Gastroesophageal sphincter (tissue), 4 donors: ENCODE measurements around the gene ROBO1. TPM values are rescaled to one million over a fixed set of nuclear protein-coding genes. Genes with fewer than 3 reads are reported as not detected.

Experiments
- ATAC-seq: fragments of 150-250 bp; one replicate; pipeline ENCODE4 v1.9.1; 2016; ENCODE audit warnings: mild to moderate bottlenecking, moderate library complexity
- H3K27ac ChIP-seq, 4 donors: fragments of 200-600 bp; sonication (generic) in 3 of 4; 1 replicate in 3 of 4; 2 replicates in 1 of 4; pipeline ENCODE4 v1.5.1; 2016 to 2019
- H3K27me3 ChIP-seq: fragments of 200-600 bp; sonication (generic); one replicate; pipeline ENCODE4 v1.5.1; 2019
- H3K36me3 ChIP-seq, 2 donors: fragments of 200-600 bp; sonication (generic); one replicate each; pipeline ENCODE4 v1.5.1; 2019; ENCODE audit warnings: control low read depth in 1 of 2
- H3K4me1 ChIP-seq, 3 donors: fragments of 200-600 bp; sonication (generic); 1 replicate in 2 of 3; 2 replicates in 1 of 3; pipeline ENCODE4 v1.5.1; 2016 to 2019; ENCODE audit warnings: control low read depth in 2 of 3
- H3K4me3 ChIP-seq, 2 donors: fragments of 200-600 bp; sonication (generic); one replicate each; pipeline ENCODE4 v1.5.1; 2019; ENCODE audit warnings: mild to moderate bottlenecking in 1 of 2, moderate library complexity in 1 of 2
- H3K9me3 ChIP-seq, 3 donors: fragments of 200-600 bp; sonication (generic); one replicate each; pipeline ENCODE4 v1.5.1; 2017 to 2019; ENCODE audit warnings: control low read depth in 2 of 3
- CTCF ChIP-seq, 4 experiments: fragments of 200-600 bp in 2 of 4; fragments of 450-650 bp in 2 of 4; sonication (generic) in 1 of 4; IDR thresholded peaks; one replicate each; pipeline ENCODE4 v1.5.1; 2017 to 2019; ENCODE audit warnings: antibody characterized with exemption in 4 of 4, mild to moderate bottlenecking in 2 of 4, moderate library complexity in 2 of 4
- EP300 ChIP-seq: sonication (generic); formaldehyde crosslinking; IDR thresholded peaks from one replicate; pipeline ENCODE4 v1.6.1; 2017; ENCODE audit warnings: antibody characterized with exemption, mild to moderate bottlenecking
- POLR2A ChIP-seq, 2 donors: fragments of 450-650 bp; IDR thresholded peaks; one replicate each; pipeline ENCODE4 v1.6.1; 2017; ENCODE audit warnings: antibody characterized with exemption in 2 of 2, mild to moderate bottlenecking in 2 of 2, moderate library complexity in 1 of 2
- POLR2AphosphoS5 ChIP-seq: sonication (generic); formaldehyde crosslinking; IDR thresholded peaks from one replicate; pipeline ENCODE4 v1.6.1; 2017; ENCODE audit warnings: antibody characterized with exemption
- WGBS, 2 donors: methylation state at CpG; one replicate each; pipeline ENCODE4 v1.1.5; 2018; ENCODE audit warnings: low coverage in 1 of 2; 5-methylcytosine and 5-hydroxymethylcytosine counted together
- total RNA-seq, 4 donors: library from RNA; depleted of rRNA; stranded (reverse); fragments of >200 nt; gene quantifications; one replicate each; pipeline ENCODE4 v1.1.0, GENCODE V29; 2016

ROBO1 gene
- total RNA-seq, 4 donors from 2014 or later: 9.7 to 15.3 (median 12.9) TPM

GRCh38 chr3:79661896-79662295 lies 105.9 kb downstream of the ROBO1 start:
- no peak for ATAC-seq
- no peak for TF ChIP-seq POLR2AphosphoS5
- TF ChIP-seq EP300: no peak
- no peak for TF ChIP-seq POLR2A (IDR thresholded peaks at IDR 0.05)
- TF ChIP-seq CTCF (IDR thresholded peaks at IDR 0.05): no peak
- Histone ChIP-seq H3K27me3 (no peaks in the 10 kb centered on the region), H3K9me3 (no peaks in the 10 kb centered on the region), H3K4me1 (no peaks in the 10 kb centered on the region), H3K27ac (no peak overlapping the region), H3K36me3 (no peaks in the 10 kb centered on the region), H3K4me3 (no peak overlapping the region)
- 33 to 44% methylated on average over 3 of the region's 3 CpGs for WGBS, 2 donors

DNA sequence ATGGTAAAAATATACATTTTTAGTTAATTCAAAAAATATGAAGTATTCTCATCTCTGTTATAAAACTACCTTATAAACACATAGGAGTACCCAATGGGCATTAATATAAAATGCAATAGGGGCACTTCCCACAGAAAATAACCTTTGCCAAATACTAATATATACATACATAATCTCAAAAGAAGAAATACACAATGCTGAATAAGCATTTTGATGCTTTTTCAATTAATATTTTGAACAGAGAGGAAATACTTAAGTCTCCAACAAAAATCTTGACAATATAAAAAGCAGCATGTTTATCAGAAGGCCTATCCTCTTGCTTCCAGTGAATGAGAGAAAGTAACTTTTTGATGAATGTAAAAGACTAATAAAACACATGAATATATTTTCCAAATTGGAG lies 110.7 kb downstream of the ROBO1 start:
- no peaks in the 10 kb centered on the region for H3K36me3 ChIP-seq
- no peak overlapping the region for H3K4me3 ChIP-seq
- H3K4me1 ChIP-seq: no peaks in the 10 kb centered on the region
- H3K27ac ChIP-seq: no peak overlapping the region
- H3K9me3 ChIP-seq: no peaks in the 10 kb centered on the region
- TF ChIP-seq EP300: no peak
- no peak for TF ChIP-seq CTCF (IDR thresholded peaks at IDR 0.05)
- no peak for TF ChIP-seq POLR2AphosphoS5
- no peak for TF ChIP-seq POLR2A (IDR thresholded peaks at IDR 0.05)
- H3K27me3 ChIP-seq: no peaks in the 10 kb centered on the region
- no peak for ATAC-seq

DNA sequence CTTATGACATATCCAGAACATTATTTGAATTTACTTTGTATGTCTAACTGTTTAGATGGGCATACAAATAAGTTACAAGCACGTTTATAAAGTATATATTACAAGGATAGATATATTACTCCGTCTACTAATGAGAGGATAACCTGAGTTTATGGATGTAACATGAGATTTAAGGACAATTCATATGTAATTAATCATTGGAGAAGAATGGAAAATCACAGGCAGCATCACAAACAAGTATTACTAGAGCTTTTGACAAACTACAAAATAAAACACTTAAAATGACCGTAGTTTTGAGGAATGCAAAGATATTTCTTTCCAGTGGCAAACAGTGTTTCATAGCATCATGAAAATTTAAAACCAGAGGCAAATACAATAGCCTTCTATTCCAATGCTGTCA lies 113.8 kb downstream of the ROBO1 start:
- WGBS, 2 donors: 49 to 54% methylated on average over 3 of the region's 3 CpGs
- no peak for ATAC-seq
- Histone ChIP-seq H3K27me3 (no peaks in the 10 kb centered on the region), H3K4me1 (no peaks in the 10 kb centered on the region), H3K36me3 (no peaks in the 10 kb centered on the region), H3K27ac (no peak overlapping the region), H3K4me3 (no peak overlapping the region), H3K9me3 (no peaks in the 10 kb centered on the region)
- TF ChIP-seq POLR2A (IDR thresholded peaks at IDR 0.05) (no peak), POLR2AphosphoS5 (no peak), CTCF (IDR thresholded peaks at IDR 0.05) (no peak), EP300 (no peak)

DNA sequence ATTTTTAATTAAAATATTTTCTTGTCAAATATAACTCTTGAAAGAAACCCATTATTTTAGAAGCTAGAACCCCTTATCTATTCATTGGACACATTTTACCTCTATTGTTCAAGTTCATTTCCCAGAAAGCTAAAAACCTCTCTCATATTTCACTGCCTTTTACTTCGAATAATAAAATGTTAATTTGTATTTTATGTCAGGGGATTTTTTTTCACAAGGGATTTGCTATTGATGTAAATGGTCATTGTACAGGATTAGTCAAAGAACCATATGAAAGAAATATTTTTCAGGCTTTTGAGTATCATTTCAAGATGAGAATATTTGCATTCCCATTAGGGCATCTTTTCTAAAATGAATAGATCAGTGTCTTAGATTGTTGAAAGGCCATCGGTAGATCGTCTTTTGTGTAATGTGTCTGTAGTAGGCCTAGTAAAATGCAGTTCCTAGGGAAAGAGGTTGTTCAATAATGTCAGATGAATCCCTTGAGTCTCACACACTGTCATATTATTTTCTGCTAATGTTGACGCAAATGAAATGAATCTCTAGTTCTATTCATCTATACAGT lies 114.5 kb downstream of the ROBO1 start:
- no peaks in the 10 kb centered on the region for H3K36me3 ChIP-seq
- H3K27ac ChIP-seq: no peak overlapping the region
- no peaks in the 10 kb centered on the region for H3K27me3 ChIP-seq
- TF ChIP-seq CTCF (IDR thresholded peaks at IDR 0.05) (no peak), POLR2AphosphoS5 (no peak), EP300 (no peak), POLR2A (IDR thresholded peaks at IDR 0.05) (no peak)
- H3K4me3 ChIP-seq: no peak overlapping the region
- ATAC-seq: no peak
- H3K4me1 ChIP-seq: no peaks in the 10 kb centered on the region
- no peaks in the 10 kb centered on the region for H3K9me3 ChIP-seq
- 62 to 73% methylated on average over 4 of the region's 4 CpGs for WGBS, 2 donors

GRCh38 chr3:79651536-79652065 lies 116.2 kb downstream of the ROBO1 start:
- TF ChIP-seq EP300: no peak
- no peak for TF ChIP-seq POLR2AphosphoS5
- no peak for TF ChIP-seq CTCF (IDR thresholded peaks at IDR 0.05)
- no peak for TF ChIP-seq POLR2A (IDR thresholded peaks at IDR 0.05)
- no peak overlapping the region for H3K27ac ChIP-seq
- H3K4me3 ChIP-seq: no peak overlapping the region
- no peaks in the 10 kb centered on the region for H3K36me3 ChIP-seq
- H3K9me3 ChIP-seq: no peaks in the 10 kb centered on the region
- ATAC-seq: no peak
- 30 to 47% methylated on average over 5 to 7 of the region's 7 CpGs for WGBS, 2 donors
- H3K4me1 ChIP-seq: no peaks in the 10 kb centered on the region
- H3K27me3 ChIP-seq: no peaks in the 10 kb centered on the region
